ENCODE data around the gene BICC1.
A peak's percentile ranks its signal among the peaks of the same experiment; 100 is the strongest.

Gene BICC1

GRCh38 chr10:58660575-58661255 lies 148.0 kb downstream of the BICC1 start:
- Histone ChIP-seq H3K27ac (peak overlapping the region; percentile 87), H3K36me3 (replicated peaks) (no peaks in the 10 kb centered on the region), H3K27me3 (replicated peaks) (no peaks in the 10 kb centered on the region), H3K4me3 (ENCODE audit: low read depth, low read length) (no peak overlapping the region)
- no peak for TF ChIP-seq CTCF (IDR thresholded peaks at IDR 0.05; ENCODE audit: low read depth, low read length, missing control alignments)
- DNase-seq = no peak
- in situ Hi-C loops (cut with HindIII; ENCODE audit: low pct_ligation_motif_present, low sequenced_read_pairs) = no loop called here

- no peak for TF ChIP-seq CTCF (IDR thresholded peaks at IDR 0.05; ENCODE audit: low read depth, low read length, missing control alignments)
- DNase-seq = no peak
- H3K27me3 ChIP-seq (replicated peaks) = no peaks in the 10 kb centered on the region
- in situ Hi-C loops (cut with HindIII; ENCODE audit: low pct_ligation_motif_present, low sequenced_read_pairs) = no loop called here
- peak overlapping the region; percentile 87 for H3K27ac ChIP-seq
- no peak overlapping the region for H3K4me3 ChIP-seq (ENCODE audit: low read depth, low read length)
- no peaks in the 10 kb centered on the region for H3K36me3 ChIP-seq (replicated peaks)
Measured at GRCh38 chr10:58661336-58661735, 148.7 kb downstream of the BICC1 start.

GRCh38 chr10:58661902-58662301 lies 149.2 kb downstream of the BICC1 start:
- Histone ChIP-seq H3K4me3 (ENCODE audit: low read depth, low read length) (no peak overlapping the region), H3K27me3 (replicated peaks) (no peaks in the 10 kb centered on the region), H3K36me3 (replicated peaks) (no peaks in the 10 kb centered on the region), H3K27ac (peak overlapping the region; percentile 87)
- in situ Hi-C loops (cut with HindIII; ENCODE audit: low pct_ligation_motif_present, low sequenced_read_pairs) = no loop called here
- TF ChIP-seq CTCF (IDR thresholded peaks at IDR 0.05; ENCODE audit: low read depth, low read length, missing control alignments) = no peak
- DNase-seq = no peak

GRCh38 chr10:58662314-58662713 lies 149.6 kb downstream of the BICC1 start:
- in situ Hi-C loops (cut with HindIII; ENCODE audit: low pct_ligation_motif_present, low sequenced_read_pairs) = no loop called here

GRCh38 chr10:58665361-58665760 lies 152.7 kb downstream of the BICC1 start:
- DNase-seq = no peak
- Histone ChIP-seq H3K4me3 (ENCODE audit: low read depth, low read length) (no peak overlapping the region), H3K27me3 (replicated peaks) (no peaks in the 10 kb centered on the region), H3K27ac (no peak overlapping the region), H3K36me3 (replicated peaks) (no peaks in the 10 kb centered on the region)
- in situ Hi-C loops (cut with HindIII; ENCODE audit: low pct_ligation_motif_present, low sequenced_read_pairs) = no loop called here
- no peak for TF ChIP-seq CTCF (IDR thresholded peaks at IDR 0.05; ENCODE audit: low read depth, low read length, missing control alignments)

More at GRCh38 chr10:58662314-58662713, 149.6 kb downstream of the BICC1 start:
- Histone ChIP-seq H3K27me3 (replicated peaks) (no peaks in the 10 kb centered on the region), H3K4me3 (ENCODE audit: low read depth, low read length) (no peak overlapping the region), H3K27ac (peak overlapping the region; percentile 87), H3K36me3 (replicated peaks) (no peaks in the 10 kb centered on the region)
- no peak for TF ChIP-seq CTCF (IDR thresholded peaks at IDR 0.05; ENCODE audit: low read depth, low read length, missing control alignments)
- DNase-seq = peak; percentile 91

- TF ChIP-seq CTCF (IDR thresholded peaks at IDR 0.05; ENCODE audit: low read depth, low read length, missing control alignments) = no peak
- peak; percentile 14 for DNase-seq
- Histone ChIP-seq H3K27me3 (replicated peaks) (no peaks in the 10 kb centered on the region), H3K4me3 (ENCODE audit: low read depth, low read length) (no peak overlapping the region), H3K36me3 (replicated peaks) (no peaks in the 10 kb centered on the region), H3K27ac (peak overlapping the region; percentile 36)
- in situ Hi-C loops (cut with HindIII; ENCODE audit: low pct_ligation_motif_present, low sequenced_read_pairs) = no loop called here
Measured at GRCh38 chr10:58666024-58666423, 153.4 kb downstream of the BICC1 start.

All from brain microvascular endothelial cell (primary cell).